Activated naive CD4-positive, alpha-beta T cell treated with anti-CD3 and anti-CD28 coated beads, Interleukin-2, amount 50 U/mL, for 72 hours (primary cell): Measurements from ENCODE around the gene XAGE5. TPM values are rescaled to one million over a fixed set of nuclear protein-coding genes. Genes with fewer than 3 reads are reported as not detected.
A peak's percentile ranks its signal among the peaks of the same experiment; 100 is the strongest.
"Not testable (repeated sequence)": the region's sequence is repeated elsewhere in the genome, so short reads cannot be mapped to it uniquely, and the experiment has no call there.

Experiments used
- ATAC-seq, 2 donors: fragments of 150-1000 bp; cut with Tn5 transposase; 2 replicates each; pipeline ENCODE4 v1.10.0; 2021; ENCODE audit warnings: mild to moderate bottlenecking in 2 of 2, moderate library complexity in 2 of 2
- DNase-seq, 2 donors: peaks; one replicate each; pipeline ENCODE4 v3.0.0; 2021 to 2022; ENCODE audit warnings: low spot score in 2 of 2
- H3K27ac Mint-ChIP-seq, 2 donors: one replicate each; pipeline ENCODE4 v1.8.0; 2022; ENCODE audit warnings: mild to moderate bottlenecking in 2 of 2, mixed read lengths in 2 of 2
- H3K36me3 Mint-ChIP-seq, 2 donors: one replicate each; pipeline ENCODE4 v1.8.0; 2022; ENCODE audit warnings: mixed read lengths in 2 of 2
- H3K9me3 Mint-ChIP-seq, 2 donors: one replicate each; pipeline ENCODE4 v1.8.0; 2022; ENCODE audit warnings: mixed read lengths in 2 of 2
- total RNA-seq, 2 donors: library from RNA; stranded (reverse); gene quantifications; one replicate each; pipeline ENCODE4 v1.2.3, GENCODE V29; 2022

Gene XAGE5, protein sequence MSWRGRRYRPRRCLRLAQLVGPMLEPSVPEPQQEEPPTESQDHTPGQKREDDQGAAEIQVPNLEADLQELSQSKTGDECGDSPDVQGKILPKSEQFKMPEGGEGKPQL
- total RNA-seq: not detected

DNA sequence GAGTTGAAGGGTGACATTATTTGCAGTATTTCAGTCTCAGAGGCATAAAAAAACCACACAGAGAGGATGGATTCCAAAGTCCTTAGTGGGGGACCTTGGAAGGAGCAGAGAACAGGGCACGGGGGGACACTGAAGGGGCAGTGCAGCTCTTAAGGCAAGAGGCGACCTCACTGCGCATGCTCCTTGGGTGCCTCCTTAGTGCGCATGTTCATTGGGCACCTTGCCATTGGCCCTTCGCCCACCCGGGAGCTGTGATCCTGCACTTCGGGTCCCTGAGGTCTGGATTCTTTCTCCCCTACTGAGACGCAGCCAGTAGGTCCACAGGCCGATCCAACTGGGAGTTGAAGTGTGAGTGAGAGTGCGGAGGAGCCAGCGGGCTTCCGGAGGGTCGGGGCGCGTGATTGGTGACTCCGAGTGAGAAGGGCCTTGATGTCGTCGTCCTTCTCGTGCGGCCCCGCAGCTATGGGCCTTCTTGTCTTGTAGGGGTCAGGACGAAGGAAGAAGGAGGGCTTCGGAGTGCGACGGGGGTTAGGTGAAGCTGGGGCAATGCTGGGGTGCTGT is at the start of gene XAGE5:
Gene XAGE5 (plus strand): TSS at position 223 of the 561 bp plus-strand sequence. CDS start 1,280 bp downstream, outside the sequence.
- ATAC-seq (no peak), DNase-seq (no peak)
- Mint-ChIP-seq H3K36me3 (no peaks in the 10 kb centered on the region), H3K9me3 (no peaks in the 10 kb centered on the region), H3K27ac (no peak within 1 kb of the TSS)

DNA sequence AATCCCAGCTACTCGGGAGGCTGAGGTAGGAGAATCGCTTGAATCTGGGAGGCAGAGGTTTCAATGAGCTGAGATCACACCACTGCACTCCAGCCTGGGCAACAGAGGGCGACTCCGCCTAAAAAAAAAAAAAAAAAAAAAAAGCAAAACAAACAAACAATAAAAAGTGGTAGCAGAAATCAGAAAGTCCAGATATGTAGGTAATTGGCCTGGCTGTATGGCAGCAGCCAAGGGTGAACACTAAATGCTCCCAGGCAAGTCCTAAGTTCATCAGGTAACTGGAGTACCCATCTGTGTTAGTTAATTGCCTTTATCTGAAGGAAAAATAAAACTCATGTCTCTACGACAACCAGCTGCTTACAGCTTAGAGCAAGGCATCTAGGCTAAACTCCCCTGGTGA is 45.1 kb upstream of the XAGE5 start:
- ATAC-seq, H3K27ac Mint-ChIP-seq, H3K36me3 Mint-ChIP-seq, H3K9me3 Mint-ChIP-seq, DNase-seq: not testable (repeated sequence)

DNA sequence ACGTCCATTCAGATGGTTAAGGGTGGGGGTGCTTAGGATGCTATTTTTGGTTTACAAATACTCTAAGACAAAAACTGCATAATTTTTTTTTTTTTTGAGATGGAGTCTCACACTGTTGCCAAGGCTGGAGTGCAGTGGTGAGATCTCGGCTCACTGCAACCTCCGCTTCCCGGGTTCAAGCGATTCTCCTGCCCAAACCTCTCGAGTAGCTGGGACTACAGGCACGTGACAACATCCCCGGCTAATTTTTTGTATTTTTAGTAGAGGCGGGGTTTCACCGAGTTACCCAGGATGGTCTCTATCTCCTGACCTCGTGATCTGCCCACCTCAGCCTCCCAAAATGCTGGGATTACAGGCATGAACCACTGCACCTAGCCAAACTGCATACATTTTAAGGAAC is 37.6 kb upstream of the XAGE5 start:
- H3K36me3 Mint-ChIP-seq, H3K27ac Mint-ChIP-seq, H3K9me3 Mint-ChIP-seq, DNase-seq, ATAC-seq: not testable (repeated sequence)

DNA sequence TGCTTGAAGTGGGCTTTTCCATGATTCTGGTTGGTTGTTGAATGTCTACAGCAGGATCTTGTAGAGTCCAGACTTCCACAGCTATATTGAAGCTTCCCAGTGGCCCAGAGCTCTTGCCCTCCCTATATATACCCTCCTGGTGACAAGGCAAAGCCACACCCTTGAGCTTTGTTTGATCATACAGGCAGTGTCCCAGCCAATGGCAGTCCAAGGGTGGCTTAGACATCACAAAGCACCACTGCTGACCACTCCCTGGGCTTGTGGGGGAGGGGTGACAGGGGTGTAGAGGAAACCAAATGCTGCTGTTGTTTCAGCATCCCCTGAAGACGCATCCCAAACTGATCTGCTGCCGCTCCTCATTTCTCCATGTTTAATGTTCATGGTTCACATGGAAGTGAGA is 13.8 kb upstream of the XAGE5 start, which contains the start of gene SPANXN5:
Gene SPANXN5 (minus strand): TSS at position 101 of the 400 bp plus-strand sequence. CDS start 79 bp downstream, at position 22.
- not testable (repeated sequence) for ATAC-seq, DNase-seq, H3K9me3 Mint-ChIP-seq, H3K36me3 Mint-ChIP-seq, H3K27ac Mint-ChIP-seq

DNA sequence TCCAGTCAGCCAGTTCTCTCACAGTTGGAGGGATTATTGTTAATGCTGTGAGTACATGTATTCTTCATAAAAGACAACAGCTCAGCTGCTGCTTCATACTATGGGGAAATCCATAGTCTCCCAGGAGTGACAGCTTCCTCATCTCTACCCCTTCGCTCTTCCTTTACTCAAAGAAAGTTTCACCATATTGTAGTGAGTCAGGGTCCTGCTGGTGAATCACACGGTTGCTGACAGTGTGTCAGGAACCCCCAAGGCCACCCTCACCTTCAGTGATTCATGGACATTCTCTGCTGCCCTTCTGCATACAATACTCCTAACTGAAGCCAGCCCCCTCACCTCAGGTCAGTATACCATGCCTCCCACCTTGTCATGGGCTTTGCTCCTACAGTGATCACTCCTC is 6.2 kb upstream of the XAGE5 start:
- not testable (repeated sequence) for H3K27ac Mint-ChIP-seq, H3K9me3 Mint-ChIP-seq, H3K36me3 Mint-ChIP-seq, DNase-seq
- peak in 1 of 2 donors; percentile 50 for ATAC-seq

DNA sequence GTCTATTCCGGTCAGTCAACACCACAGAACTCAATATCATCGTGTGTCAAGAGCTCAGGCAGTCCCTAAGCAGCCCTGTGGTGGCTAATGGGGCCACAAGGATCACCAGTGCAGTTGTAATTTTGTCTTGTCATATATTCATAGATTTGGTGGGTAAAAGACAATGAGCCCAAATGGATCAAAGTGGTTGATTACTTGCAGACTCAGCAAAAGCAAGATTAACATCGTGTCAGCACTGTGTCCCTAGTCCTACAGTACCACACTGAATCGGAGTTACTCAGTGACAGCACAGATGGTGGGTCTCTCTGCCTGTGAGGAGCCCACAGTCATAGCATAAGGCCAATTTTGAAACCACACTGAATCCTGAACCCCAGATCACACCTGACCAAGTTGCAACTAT is 8.7 kb downstream of the XAGE5 start:
- H3K9me3 Mint-ChIP-seq: no peaks in the 10 kb centered on the region
- H3K36me3 Mint-ChIP-seq: no peaks in the 10 kb centered on the region
- H3K27ac Mint-ChIP-seq: no peak overlapping the region
- DNase-seq (no peak), ATAC-seq (no peak)

DNA sequence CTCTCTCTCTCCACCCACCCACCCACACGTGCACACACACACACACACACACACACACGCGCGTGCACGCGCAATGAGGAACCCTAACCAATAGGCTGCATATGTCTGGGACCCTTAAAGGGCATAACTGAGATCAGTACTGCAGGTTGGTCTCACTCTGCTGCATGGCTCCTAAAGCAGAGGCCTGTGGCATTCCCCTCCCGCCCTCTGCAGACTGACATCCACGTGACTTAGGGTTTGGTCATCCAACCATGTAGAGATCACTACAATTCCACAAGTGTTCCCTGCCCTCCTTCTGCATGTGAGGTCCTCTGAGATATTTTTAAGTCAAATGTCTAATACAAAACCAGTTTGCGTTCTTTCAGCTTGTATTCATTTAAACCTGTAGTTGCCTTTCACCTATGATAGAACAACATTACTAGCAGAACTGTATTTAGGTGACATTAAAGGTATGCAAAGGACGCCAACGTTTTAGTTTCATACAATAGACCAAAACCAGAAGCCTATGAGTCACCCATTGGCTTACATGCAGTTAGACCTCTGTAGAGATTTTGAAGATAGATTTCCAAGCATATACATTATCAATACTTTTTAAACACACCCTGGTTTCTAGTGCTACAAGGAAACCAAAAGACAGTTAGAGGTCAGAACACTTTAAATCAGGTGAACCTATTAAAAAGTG is 10.1 kb downstream of the XAGE5 start:
- H3K9me3 Mint-ChIP-seq: no peaks in the 10 kb centered on the region
- no peak overlapping the region for H3K27ac Mint-ChIP-seq
- DNase-seq (no peak), ATAC-seq (no peak)
- H3K36me3 Mint-ChIP-seq: no peaks in the 10 kb centered on the region

DNA sequence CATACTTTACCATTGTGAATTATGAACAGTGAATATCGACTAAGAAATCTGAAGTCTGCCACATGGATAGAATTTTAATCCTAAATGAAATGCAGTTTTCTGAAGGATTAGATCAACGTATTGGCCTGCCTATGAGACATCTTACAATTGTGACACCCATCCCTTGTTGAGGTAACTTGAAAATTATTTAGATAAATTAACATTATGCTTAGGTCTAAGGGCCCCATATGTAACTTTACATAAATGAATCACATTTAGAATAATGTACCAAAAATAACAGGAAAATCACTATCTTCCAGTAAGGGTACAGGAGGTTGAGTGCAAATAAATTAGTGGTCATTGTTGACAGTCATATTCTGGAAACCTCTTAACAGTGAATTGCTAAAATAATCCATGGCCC is 13.5 kb downstream of the XAGE5 start:
- ATAC-seq (no peak), DNase-seq (no peak)
- H3K9me3 Mint-ChIP-seq: no peaks in the 10 kb centered on the region
- H3K27ac Mint-ChIP-seq: no peak overlapping the region
- no peaks in the 10 kb centered on the region for H3K36me3 Mint-ChIP-seq

DNA sequence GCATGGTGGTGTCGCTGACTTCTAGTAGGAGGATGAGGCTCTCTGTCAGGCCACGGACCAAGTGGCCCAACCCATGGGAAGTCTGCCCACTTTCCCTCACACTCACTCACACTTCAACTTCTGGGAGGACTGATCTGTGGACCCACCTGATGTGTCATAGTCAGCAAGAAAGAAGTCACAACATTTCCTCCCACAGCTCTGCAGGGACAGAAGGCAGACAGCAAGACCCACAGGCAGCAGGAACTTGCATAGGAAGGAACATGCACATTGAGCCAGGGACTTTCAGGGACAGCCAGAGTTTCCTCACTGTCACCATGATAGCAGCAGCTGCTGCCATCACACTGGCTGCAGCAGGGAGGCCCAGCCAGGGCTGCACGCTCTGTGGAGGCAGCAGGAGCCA is 19.5 kb downstream of the XAGE5 start:
- DNase-seq (no peak), ATAC-seq (no peak)
- Mint-ChIP-seq H3K36me3 (no peaks in the 10 kb centered on the region), H3K27ac (no peak overlapping the region), H3K9me3 (no peaks in the 10 kb centered on the region)

DNA sequence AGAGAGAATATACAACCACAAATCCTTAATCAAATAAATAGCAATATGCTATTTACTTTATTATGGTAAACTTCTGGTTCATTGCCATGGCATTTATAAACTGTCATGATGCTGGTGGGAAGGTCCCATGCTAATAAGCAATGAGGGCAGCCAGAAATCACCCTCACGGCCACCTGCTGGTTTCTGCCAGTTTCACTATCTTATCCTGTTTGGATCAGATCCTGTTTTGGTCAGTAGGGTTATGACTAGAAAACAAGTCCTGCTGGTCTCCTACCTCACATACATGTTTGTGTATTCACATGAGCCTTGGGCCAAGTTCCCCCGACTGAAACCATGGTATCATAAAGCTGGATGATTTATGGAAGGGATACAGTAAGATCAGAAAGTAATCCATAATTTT is 28.1 kb downstream of the XAGE5 start:
- Mint-ChIP-seq H3K36me3 (no peaks in the 10 kb centered on the region), H3K27ac (no peak overlapping the region), H3K9me3 (no peaks in the 10 kb centered on the region)
- DNase-seq: no peak
- no peak for ATAC-seq

DNA sequence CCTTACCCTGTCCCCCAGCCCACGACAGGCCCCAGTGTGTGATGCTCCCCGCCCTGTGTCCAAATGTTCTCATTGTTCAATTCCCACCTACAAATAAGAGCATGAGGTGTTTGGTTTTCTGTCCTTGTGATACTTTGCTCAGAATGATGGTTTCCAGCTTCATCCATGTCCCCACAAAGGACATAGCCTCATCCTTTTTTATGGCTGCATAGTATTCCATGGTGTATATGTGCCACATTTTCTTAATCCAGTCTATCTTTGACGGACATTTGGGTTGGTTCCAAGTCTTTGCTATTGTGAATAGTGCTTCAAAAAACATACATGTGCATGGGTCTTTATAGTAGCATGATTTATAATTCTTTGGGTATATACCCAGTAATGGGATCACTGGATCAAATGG is 32.5 kb downstream of the XAGE5 start:
- not testable (repeated sequence) for DNase-seq, H3K9me3 Mint-ChIP-seq, H3K36me3 Mint-ChIP-seq, H3K27ac Mint-ChIP-seq, ATAC-seq

DNA sequence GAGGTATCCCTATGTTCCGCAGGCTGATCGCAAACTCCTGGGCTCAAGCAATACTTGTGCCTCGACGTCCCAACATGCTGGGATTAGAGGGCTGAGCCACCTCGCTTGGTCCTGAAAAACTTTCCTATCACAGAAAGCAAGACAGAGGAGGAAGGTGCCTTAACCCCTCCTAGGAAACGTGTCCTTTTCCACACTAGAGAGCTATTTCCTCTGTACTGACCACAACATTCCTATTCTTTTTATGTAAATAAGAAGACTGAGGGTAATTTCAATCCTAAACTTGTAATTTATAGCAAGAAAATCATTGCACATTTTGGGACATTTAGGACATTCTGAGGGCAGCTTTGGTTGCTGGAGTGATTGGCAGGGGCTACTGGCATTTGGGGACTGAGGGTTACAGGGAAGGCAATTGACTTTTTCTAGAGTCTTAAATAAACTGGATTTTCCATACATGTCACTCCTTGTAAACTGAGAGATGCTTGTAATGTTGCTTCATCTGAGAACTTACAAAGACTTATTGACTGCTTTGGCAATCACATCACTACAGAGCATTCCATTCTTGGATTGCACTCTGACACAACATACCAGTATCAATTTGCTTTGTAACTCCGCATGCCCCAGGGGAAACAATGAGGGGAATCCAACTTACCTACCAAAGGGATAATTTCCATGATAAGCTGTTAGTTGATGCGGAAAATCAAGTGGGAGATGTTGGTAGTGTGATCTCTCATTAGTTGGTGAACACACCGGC is 41.2 kb downstream of the XAGE5 start:
- Mint-ChIP-seq H3K27ac (no peak overlapping the region), H3K36me3 (no peaks in the 10 kb centered on the region), H3K9me3 (no peaks in the 10 kb centered on the region)
- no peak for ATAC-seq
- no peak for DNase-seq

DNA sequence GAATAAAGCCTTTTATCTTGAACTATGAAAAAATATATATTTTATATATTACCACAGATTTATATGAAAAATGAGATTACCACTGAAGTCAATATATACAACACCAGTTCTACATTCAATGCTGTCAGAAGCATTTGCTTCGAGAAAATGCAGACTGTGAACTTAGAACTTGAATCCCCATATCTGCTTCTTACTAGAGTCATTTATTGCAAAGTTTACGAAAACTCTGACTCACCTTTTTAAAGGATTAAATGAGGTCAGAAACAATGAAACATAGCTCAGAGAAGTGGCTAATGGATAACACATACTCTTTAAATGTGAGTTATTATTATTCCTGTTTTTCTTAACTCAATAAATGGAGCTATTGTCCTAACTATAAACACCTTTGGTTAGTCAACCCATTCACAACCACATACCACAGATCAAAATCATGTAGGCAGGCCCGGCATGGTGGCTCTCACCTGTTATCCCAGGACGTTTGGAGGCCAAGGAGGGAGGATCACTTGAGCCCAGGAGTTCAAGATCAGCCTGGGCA is 46.0 kb downstream of the XAGE5 start:
- H3K9me3 Mint-ChIP-seq, ATAC-seq, H3K27ac Mint-ChIP-seq, H3K36me3 Mint-ChIP-seq, DNase-seq: not testable (repeated sequence)

DNA sequence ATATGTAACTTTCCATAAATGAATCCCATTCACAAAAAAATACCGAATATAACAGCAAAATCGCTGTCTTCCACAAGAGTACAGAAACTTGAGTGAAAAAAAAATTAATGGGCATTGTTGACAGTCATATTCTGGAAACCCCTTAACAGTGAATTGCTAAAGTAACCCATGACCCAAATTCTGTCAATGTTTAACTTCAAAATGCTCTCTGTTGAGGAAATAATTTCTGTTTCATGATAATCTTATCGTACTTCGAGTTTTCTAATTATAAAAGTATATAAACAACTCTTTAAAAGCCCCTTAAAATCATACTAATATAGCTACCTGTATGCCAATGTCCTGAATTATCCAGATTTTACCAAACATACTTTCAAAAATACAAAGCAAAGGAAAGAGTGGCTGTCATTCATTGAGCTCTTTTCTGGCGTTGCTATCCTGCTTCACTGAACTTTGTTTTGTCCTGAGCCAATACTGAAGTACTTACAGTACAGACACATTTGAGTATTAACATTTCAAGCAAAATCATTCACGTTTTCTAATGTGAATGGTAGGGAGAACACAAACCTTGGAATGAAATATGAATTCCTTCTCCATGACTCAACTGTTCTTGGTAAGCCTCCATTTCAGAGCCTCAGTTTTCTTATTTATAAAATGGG is 54.4 kb downstream of the XAGE5 start:
- DNase-seq (no peak), ATAC-seq (no peak)
- no peaks in the 10 kb centered on the region for H3K9me3 Mint-ChIP-seq
- H3K36me3 Mint-ChIP-seq: no peaks in the 10 kb centered on the region
- H3K27ac Mint-ChIP-seq: no peak overlapping the region
